ENCODE results near the gene TCF7.

The TCF7 gene

GRCh38 chr5:134113902-134114875 lies at the start of gene TCF7:
TSS of gene TCF7 (plus strand) at chr5:134114681. CDS start at chr5:134114907, 226 bp downstream.
- peak; percentile 37 to 77 for DNase-seq (ENCODE audit: extremely low read depth in 1 of 2, low read depth in 1 of 2)

- DNase-seq (ENCODE audit: extremely low read depth in 1 of 2, low read depth in 1 of 2), result no peak
Measured at GRCh38 chr5:134069553-134069952, 44.9 kb upstream of the TCF7 start.

- DNase-seq (ENCODE audit: extremely low read depth in 1 of 2, low read depth in 1 of 2), result no peak
Measured at GRCh38 chr5:134070725-134071613, 43.5 kb upstream of the TCF7 start.

- DNase-seq (ENCODE audit: extremely low read depth in 1 of 2, low read depth in 1 of 2), result no peak
Measured at GRCh38 chr5:134071614-134072207, 42.8 kb upstream of the TCF7 start.

GRCh38 chr5:134072471-134073210 lies 41.8 kb upstream of the TCF7 start:
- no peak for DNase-seq (ENCODE audit: extremely low read depth in 1 of 2, low read depth in 1 of 2)

- DNase-seq (ENCODE audit: extremely low read depth in 1 of 2, low read depth in 1 of 2), result no peak
Measured at GRCh38 chr5:134073404-134073803, 41.1 kb upstream of the TCF7 start.

GRCh38 chr5:134075102-134075501 lies 39.4 kb upstream of the TCF7 start:
- DNase-seq (ENCODE audit: extremely low read depth in 1 of 2, low read depth in 1 of 2), result no peak

GRCh38 chr5:134077926-134078580 lies 36.4 kb upstream of the TCF7 start:
- DNase-seq (ENCODE audit: extremely low read depth in 1 of 2, low read depth in 1 of 2), result no peak

GRCh38 chr5:134079748-134080581 lies 34.5 kb upstream of the TCF7 start:
- DNase-seq (ENCODE audit: extremely low read depth in 1 of 2, low read depth in 1 of 2), result peak; percentile 57 to 59

- no peak for DNase-seq (ENCODE audit: extremely low read depth in 1 of 2, low read depth in 1 of 2)
Measured at GRCh38 chr5:134082264-134082992, 32.1 kb upstream of the TCF7 start.

- no peak for DNase-seq (ENCODE audit: extremely low read depth in 1 of 2, low read depth in 1 of 2)
Measured at GRCh38 chr5:134083517-134083916, 31.0 kb upstream of the TCF7 start.

GRCh38 chr5:134084022-134084565 lies 30.4 kb upstream of the TCF7 start:
- no peak for DNase-seq (ENCODE audit: extremely low read depth in 1 of 2, low read depth in 1 of 2)

- no peak for DNase-seq (ENCODE audit: extremely low read depth in 1 of 2, low read depth in 1 of 2)
Measured at GRCh38 chr5:134084570-134084969, 29.9 kb upstream of the TCF7 start.

- DNase-seq (ENCODE audit: extremely low read depth in 1 of 2, low read depth in 1 of 2), result no peak
Measured at GRCh38 chr5:134085411-134085810, 29.1 kb upstream of the TCF7 start.

GRCh38 chr5:134086225-134086942 lies 28.1 kb upstream of the TCF7 start:
- DNase-seq (ENCODE audit: extremely low read depth in 1 of 2, low read depth in 1 of 2), result no peak

- DNase-seq (ENCODE audit: extremely low read depth in 1 of 2, low read depth in 1 of 2), result peak; percentile 65 to 79
Measured at GRCh38 chr5:134086943-134087305, 27.6 kb upstream of the TCF7 start.

GRCh38 chr5:134088291-134088690 lies 26.2 kb upstream of the TCF7 start:
- no peak for DNase-seq (ENCODE audit: extremely low read depth in 1 of 2, low read depth in 1 of 2)

Measured in activated CD8-positive, alpha-beta memory T cell treated with anti-CD3 and anti-CD28 coated beads for 1 hour (primary cell).